Progenitor cell of endocrine pancreas (in vitro differentiated cells): Measurements from ENCODE around the gene YES1. TPM values are rescaled to one million over a fixed set of nuclear protein-coding genes. Genes with fewer than 3 reads are reported as not detected.

ENCODE experiments used
- DNase-seq: peaks from one replicate; pipeline ENCODE4 v3.0.0; 2021; ENCODE audit warnings: low spot score; ENCODE audit not compliant: unreplicated experiment
- H3K27ac Mint-ChIP-seq: 2 replicates; pipeline ENCODE4 v1.8.0; 2021; ENCODE audit warnings: mild to moderate bottlenecking, moderate library complexity, mixed read lengths
- H3K27me3 Mint-ChIP-seq: 2 replicates; pipeline ENCODE4 v1.8.0; 2021; ENCODE audit warnings: mixed read lengths
- H3K36me3 Mint-ChIP-seq: 2 replicates; pipeline ENCODE4 v1.8.0; 2022; ENCODE audit warnings: mixed read lengths; ENCODE audit not compliant: insufficient read depth
- H3K4me1 Mint-ChIP-seq: 2 replicates; pipeline ENCODE4 v1.8.0; 2021; ENCODE audit warnings: low read depth, mixed read lengths
- H3K4me3 Mint-ChIP-seq: 2 replicates; pipeline ENCODE4 v1.8.0; 2021; ENCODE audit warnings: low read depth, mild to moderate bottlenecking, moderate library complexity, mixed read lengths
- H3K9me3 Mint-ChIP-seq: 2 replicates; pipeline ENCODE4 v1.8.0; 2021; ENCODE audit warnings: low read depth, mixed read lengths
- CTCF ChIP-seq: fragments of 200-600 bp; sonication (generic); IDR thresholded peaks from one replicate; pipeline ENCODE4 v1.5.0; 2021; ENCODE audit warnings: antibody characterized with exemption, mild to moderate bottlenecking; ENCODE audit not compliant: unreplicated experiment
- total RNA-seq: library from RNA; stranded (reverse); gene quantifications from 2 replicates; pipeline ENCODE4 v1.2.1, GENCODE V29; 2021

Gene YES1
- total RNA-seq, 1 donor from 2014 or later = 55.5 TPM

GRCh38 chr18:677951-678381, 134.1 kb downstream of the YES1 start:
- peaks cover 10% of the 10 kb centered on the region for H3K36me3 Mint-ChIP-seq
- H3K27me3 Mint-ChIP-seq = no peaks in the 10 kb centered on the region
- no peaks in the 10 kb centered on the region for H3K9me3 Mint-ChIP-seq
- peak overlapping the region; percentile 73 for H3K27ac Mint-ChIP-seq
- H3K4me1 Mint-ChIP-seq = peaks cover 5% of the 10 kb centered on the region
- DNase-seq = no peak
- H3K4me3 Mint-ChIP-seq = no peak overlapping the region
- TF ChIP-seq CTCF = no peak

- DNase-seq = no peak
- H3K27ac Mint-ChIP-seq = no peak overlapping the region
These were observed 134.9 kb downstream of the YES1 start for GRCh38 chr18:677145-677544.

GRCh38 chr18:676736-677135, 135.3 kb downstream of the YES1 start:
- no peak overlapping the region for H3K4me3 Mint-ChIP-seq
- no peaks in the 10 kb centered on the region for H3K27me3 Mint-ChIP-seq
- no peak for TF ChIP-seq CTCF
- H3K4me1 Mint-ChIP-seq = no peaks in the 10 kb centered on the region
- no peak overlapping the region for H3K27ac Mint-ChIP-seq
- no peak for DNase-seq
- H3K36me3 Mint-ChIP-seq = peaks cover 12% of the 10 kb centered on the region
- H3K9me3 Mint-ChIP-seq = no peaks in the 10 kb centered on the region

More at GRCh38 chr18:677145-677544, 134.9 kb downstream of the YES1 start:
- H3K36me3 Mint-ChIP-seq = peaks cover 14% of the 10 kb centered on the region
- no peak for TF ChIP-seq CTCF
- H3K27me3 Mint-ChIP-seq = no peaks in the 10 kb centered on the region
- H3K4me3 Mint-ChIP-seq = no peak overlapping the region
- H3K9me3 Mint-ChIP-seq = no peaks in the 10 kb centered on the region
- H3K4me1 Mint-ChIP-seq = no peaks in the 10 kb centered on the region

GRCh38 chr18:676069-676468, 136.0 kb downstream of the YES1 start:
- Mint-ChIP-seq H3K27me3 (no peaks in the 10 kb centered on the region), H3K9me3 (no peaks in the 10 kb centered on the region), H3K4me1 (no peaks in the 10 kb centered on the region), H3K27ac (no peak overlapping the region), H3K36me3 (peaks cover 12% of the 10 kb centered on the region), H3K4me3 (no peak overlapping the region)
- no peak for TF ChIP-seq CTCF
- no peak for DNase-seq

GRCh38 chr18:675307-675706, 136.7 kb downstream of the YES1 start:
- H3K36me3 Mint-ChIP-seq = peaks cover 15% of the 10 kb centered on the region
- no peaks in the 10 kb centered on the region for H3K4me1 Mint-ChIP-seq
- H3K27ac Mint-ChIP-seq = no peak overlapping the region
- H3K9me3 Mint-ChIP-seq = no peaks in the 10 kb centered on the region
- no peak for DNase-seq
- TF ChIP-seq CTCF = no peak
- H3K4me3 Mint-ChIP-seq = no peak overlapping the region
- no peaks in the 10 kb centered on the region for H3K27me3 Mint-ChIP-seq
